ENCODE measurements around the gene IL17RB.

The IL17RB gene

DNA sequence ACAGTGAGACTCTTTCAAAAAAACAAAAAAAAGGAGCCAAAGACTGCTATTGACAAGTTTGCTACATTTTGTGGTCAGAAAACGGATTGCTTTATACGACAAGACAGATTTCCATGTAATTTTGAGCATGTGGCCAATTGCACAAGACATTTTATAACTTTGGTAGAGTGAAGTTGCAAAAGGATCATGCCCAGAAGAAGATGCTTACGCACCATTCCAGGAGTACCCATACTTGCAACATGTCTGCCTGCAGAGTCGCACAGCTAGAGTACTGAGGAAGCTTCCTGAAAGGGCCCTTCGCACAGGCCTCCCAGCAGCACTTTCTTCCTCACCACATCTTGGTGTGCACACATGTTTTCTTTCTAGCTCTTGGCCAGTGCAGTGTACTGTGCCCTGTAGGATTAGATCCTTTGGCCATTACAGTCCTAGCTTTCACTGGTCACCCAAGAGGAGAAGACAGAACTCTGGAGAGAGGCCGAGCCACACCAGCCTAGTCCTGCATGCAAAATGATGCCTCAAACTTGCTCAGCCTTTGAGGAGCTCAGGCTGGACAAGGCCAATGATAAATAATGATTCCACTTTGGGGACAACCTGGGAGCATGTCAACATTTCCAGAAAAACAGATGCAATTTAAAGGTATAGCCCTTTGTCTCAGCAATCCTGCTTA lies 11.8 kb upstream of the IL17RB start:
- Histone ChIP-seq H3K27me3 (no peaks in the 10 kb centered on the region), H3K9ac (no peak overlapping the region), H3K36me3 (no peaks in the 10 kb centered on the region), H4K20me1 (no peaks in the 10 kb centered on the region), H3K9me3 (replicated peaks in 1 of 11) (no peaks in the 10 kb centered on the region), H3K4me1 (peaks cover 0 to 14% (median 0%) of the 10 kb centered on the region in 10 experiments; a peak in 2 of 20 replicates), H3K27ac (no peak overlapping the region), H3K4me3 (no peak overlapping the region), H3K4me2 (no peak overlapping the region)
- TF ChIP-seq Cebpa-rat (IDR thresholded peaks at IDR 0.05): no peak

DNA sequence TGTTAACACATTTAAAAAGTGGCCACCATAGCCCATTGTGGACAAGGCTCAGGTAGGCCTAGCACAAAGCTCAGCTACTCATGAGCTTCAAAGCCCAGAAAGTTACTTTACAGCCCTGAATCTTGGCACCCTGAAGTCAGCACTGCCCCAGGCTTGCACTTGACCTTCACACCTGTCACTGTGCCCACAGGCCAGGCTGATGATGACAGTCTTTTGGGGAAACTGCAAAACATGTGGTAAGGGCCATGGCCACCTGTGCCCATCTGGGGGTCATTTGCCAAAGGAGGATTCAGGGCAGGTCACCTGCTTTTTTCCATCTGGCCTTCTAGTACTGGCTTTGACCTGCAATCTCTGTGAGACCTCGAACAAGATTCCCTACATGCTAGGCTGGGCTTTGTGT lies 11.1 kb upstream of the IL17RB start:
- no peaks in the 10 kb centered on the region for H3K27me3 ChIP-seq
- no peak overlapping the region for H3K27ac ChIP-seq
- no peak overlapping the region for H3K4me3 ChIP-seq
- no peak for TF ChIP-seq Cebpa-rat (IDR thresholded peaks at IDR 0.05)
- H4K20me1 ChIP-seq: no peaks in the 10 kb centered on the region
- no peaks in the 10 kb centered on the region for H3K9me3 ChIP-seq (replicated peaks in 1 of 11)
- H3K4me1 ChIP-seq: peaks cover 0 to 14% (median 0%) of the 10 kb centered on the region in 10 experiments; a peak in 2 of 20 replicates
- H3K36me3 ChIP-seq: no peaks in the 10 kb centered on the region
- no peak overlapping the region for H3K4me2 ChIP-seq
- H3K9ac ChIP-seq: no peak overlapping the region

DNA sequence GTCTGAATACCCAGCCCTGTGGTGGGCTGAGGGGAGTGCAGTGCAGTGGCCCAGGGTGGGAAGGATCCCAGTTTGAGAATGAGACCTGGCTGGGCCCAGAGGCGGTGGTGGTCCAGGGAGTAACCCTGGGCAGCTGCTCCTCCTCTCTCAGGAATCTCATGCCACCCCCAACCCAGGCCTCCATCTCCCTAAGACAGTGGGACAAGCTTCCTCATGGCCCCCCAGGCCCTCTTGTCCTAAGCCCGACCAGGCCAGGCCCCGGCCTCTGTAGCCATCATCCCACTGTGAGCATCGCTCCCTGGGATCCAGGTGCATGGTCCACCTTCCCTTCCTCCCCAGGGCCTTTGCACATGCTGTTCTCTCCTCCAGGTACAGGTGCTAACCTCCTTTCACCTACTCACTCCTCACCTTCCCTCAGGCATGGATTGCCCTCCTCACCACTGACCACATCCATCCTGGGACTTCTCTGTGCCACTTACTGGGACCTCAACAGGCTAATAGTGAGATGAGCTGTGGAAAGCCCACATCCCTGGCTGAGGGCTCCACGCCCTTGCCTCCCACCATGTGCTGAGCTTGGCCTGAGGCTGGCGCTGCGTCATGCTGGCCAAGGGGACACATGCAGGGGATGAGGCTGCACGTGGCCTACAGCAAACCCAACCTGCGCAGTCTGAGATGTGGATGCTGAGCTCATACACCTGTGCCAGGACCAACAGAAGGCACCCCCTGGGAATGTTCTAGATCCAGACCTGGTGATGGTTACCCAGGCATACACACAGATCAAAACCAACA lies 10.1 kb upstream of the IL17RB start:
- Histone ChIP-seq H3K4me1 (peaks cover 0 to 14% (median 0%) of the 10 kb centered on the region in 10 experiments; a peak in 2 of 20 replicates), H4K20me1 (no peaks in the 10 kb centered on the region), H3K4me2 (no peak overlapping the region), H3K4me3 (no peak overlapping the region), H3K9ac (no peak overlapping the region), H3K9me3 (replicated peaks in 1 of 11) (no peaks in the 10 kb centered on the region), H3K27me3 (no peaks in the 10 kb centered on the region), H3K36me3 (no peaks in the 10 kb centered on the region), H3K27ac (no peak overlapping the region)
- TF ChIP-seq Cebpa-rat (IDR thresholded peaks at IDR 0.05): no peak

DNA sequence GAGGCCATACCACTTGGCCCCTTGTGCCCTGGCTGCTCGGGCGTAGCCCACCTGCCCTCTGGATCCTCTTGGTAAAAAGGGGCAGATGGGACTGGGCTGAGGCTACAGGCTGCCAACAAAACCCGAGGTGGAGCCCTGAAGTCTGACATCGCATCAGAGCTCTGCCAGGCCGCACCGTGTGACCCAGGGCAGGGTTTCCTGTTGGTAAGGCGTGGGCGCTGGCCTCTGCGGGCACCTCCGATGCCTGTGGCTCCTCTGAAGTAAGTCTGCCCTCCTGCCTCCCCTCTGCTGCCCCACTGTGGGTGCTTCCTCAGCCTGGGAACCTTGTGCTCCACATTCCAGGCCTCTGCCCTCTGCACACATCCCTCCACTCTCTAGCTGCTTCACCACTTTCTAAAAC lies 9.0 kb upstream of the IL17RB start:
- Histone ChIP-seq H3K4me3 (no peak overlapping the region), H4K20me1 (no peaks in the 10 kb centered on the region), H3K9ac (no peak overlapping the region), H3K9me3 (replicated peaks in 1 of 11) (no peaks in the 10 kb centered on the region), H3K36me3 (no peaks in the 10 kb centered on the region), H3K4me2 (peak overlapping the region in 2 of 11 experiments; percentile 31 to 37; a peak in 3 of 22 replicates), H3K4me1 (peaks cover 0 to 14% (median 0%) of the 10 kb centered on the region in 10 experiments; a peak in 2 of 20 replicates), H3K27me3 (no peaks in the 10 kb centered on the region), H3K27ac (no peak overlapping the region)
- no peak for TF ChIP-seq Cebpa-rat (IDR thresholded peaks at IDR 0.05)

DNA sequence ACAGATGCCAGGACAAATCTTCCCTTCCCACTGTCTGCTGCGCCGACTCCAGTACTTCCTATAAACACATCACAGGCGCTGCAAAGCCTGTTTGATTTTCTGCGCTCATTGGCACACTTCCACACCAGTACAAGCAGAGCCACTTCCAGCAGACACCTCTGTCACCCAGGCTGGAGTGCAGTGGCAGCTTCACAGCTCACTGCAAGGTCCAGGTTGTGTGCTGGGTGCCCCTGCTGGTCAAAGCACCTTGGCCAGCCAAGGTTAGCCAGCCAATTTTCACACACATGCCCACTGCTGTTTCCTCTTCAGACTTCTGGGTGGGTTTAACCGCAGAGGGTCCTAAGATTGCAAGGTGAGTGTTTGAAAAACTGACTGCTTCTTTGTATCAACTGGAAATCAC lies 5.1 kb upstream of the IL17RB start:
- peaks cover 21 to 31% (median 26%) of the 10 kb centered on the region in 11 experiments for H3K27me3 ChIP-seq
- no peak overlapping the region for H3K9ac ChIP-seq
- no peak for TF ChIP-seq Cebpa-rat (IDR thresholded peaks at IDR 0.05)
- no peak overlapping the region for H3K27ac ChIP-seq
- peaks cover 0 to 4% (median 0%) of the 10 kb centered on the region in 11 experiments; a peak in 1 of 22 replicates for H4K20me1 ChIP-seq
- no peaks in the 10 kb centered on the region for H3K36me3 ChIP-seq
- no peak overlapping the region for H3K4me3 ChIP-seq
- H3K4me1 ChIP-seq: peaks cover 0 to 12% (median 5%) of the 10 kb centered on the region in 10 experiments; a peak in 11 of 20 replicates
- no peak overlapping the region for H3K4me2 ChIP-seq
- H3K9me3 ChIP-seq (replicated peaks in 1 of 11): peaks cover 6 to 12% (median 8%) of the 10 kb centered on the region in 11 experiments; a peak in 21 of 22 replicates

DNA sequence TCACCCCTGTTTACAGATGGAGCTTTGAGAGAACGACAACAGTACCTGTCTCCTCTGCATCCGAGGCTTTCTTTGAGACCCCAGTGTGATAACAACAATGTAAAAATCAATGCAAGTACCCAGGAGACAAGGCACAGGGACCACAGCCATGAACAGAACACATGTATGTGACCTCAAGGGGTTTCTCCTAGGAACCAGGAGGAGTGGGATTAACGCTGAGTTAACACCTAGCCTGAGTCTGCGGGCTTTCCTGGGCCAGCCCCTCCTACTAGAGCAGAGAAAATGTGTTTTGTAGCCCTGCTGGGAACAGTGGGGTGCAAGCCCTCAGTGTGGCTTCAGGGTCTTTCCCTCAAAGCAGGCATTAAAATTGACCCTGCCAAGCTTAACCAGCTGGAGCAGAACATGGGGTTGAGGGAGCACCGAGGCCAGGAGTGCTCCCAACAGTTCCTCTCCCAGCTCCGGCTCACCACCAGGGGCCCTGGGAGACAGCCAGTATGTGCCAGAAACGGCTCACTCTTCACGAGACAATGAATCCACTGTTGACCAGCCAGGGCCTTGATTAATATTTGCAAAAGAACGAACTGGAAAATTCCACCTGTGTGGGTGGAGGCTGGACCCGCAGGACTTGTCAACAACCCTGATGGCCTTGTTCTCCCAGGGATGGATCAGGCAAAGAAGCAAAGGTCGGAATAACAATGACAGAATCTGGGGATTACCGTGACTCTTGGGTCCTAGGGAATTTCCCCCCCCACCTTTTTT lies 3.8 kb upstream of the IL17RB start:
- H3K4me3 ChIP-seq: no peak overlapping the region
- TF ChIP-seq Cebpa-rat (IDR thresholded peaks at IDR 0.05): no peak
- no peak overlapping the region for H3K4me2 ChIP-seq
- H3K4me1 ChIP-seq: peaks cover 0 to 12% (median 3%) of the 10 kb centered on the region in 10 experiments; a peak in 9 of 20 replicates
- H3K9me3 ChIP-seq (replicated peaks in 1 of 11): peaks cover 11 to 20% (median 15%) of the 10 kb centered on the region in 11 experiments; a peak in 21 of 22 replicates
- no peaks in the 10 kb centered on the region for H3K36me3 ChIP-seq
- peaks cover 0 to 4% (median 0%) of the 10 kb centered on the region in 11 experiments; a peak in 1 of 22 replicates for H4K20me1 ChIP-seq
- H3K27me3 ChIP-seq: peaks cover 31 to 44% (median 38%) of the 10 kb centered on the region in 11 experiments
- no peak overlapping the region for H3K27ac ChIP-seq
- H3K9ac ChIP-seq: no peak overlapping the region

DNA sequence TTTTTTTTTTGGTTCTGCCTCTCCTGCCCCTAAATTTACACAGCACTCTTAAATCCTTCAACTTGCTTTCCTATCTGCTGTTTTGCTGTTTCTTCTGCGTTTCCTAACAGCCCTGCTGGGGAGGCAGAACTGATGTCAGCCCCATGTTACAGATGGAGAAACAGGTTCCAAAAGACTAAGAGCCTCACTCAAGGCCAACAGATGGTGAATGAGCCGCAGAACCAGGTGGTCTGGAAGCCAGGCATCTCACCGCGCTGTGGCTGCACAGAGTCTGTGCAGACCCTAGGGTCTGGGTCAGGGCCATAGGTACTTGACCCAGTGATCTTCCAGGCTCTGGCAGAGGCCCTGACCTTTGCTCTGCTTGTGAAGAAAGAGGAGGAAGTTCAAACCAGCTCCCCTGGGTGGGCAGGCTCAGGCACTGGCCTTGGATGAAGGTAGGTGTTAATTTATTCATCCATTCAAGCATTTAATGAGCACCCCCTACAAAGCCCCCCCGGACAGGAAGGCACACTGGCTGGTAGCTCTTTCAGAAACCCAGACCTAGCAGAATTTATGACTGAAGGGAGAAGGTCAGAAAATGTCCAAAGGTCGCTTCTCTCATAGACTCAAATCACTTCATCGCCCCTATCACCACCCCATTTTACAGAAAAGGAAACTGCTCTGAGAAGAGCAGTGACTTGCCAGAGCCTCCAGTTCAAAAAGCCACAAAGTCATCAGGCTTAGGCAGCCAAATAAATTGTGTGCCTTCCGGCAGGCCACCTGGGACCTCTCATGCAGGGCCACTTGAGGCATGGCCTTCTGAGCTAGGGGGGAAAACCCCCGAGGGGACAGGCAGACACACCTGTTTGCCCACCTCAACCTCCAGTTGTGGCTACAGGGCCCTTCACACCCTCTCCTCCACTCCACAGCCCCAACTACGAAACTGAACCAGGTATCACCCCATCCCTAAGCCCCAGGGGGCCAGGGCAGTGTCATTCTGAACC lies 2.9 kb upstream of the IL17RB start:
- H3K4me2 ChIP-seq: peak overlapping the region in 7 of 11 experiments; percentile 1 to 40 (median 23); a peak in 11 of 22 replicates
- H4K20me1 ChIP-seq: peaks cover 0 to 4% (median 0%) of the 10 kb centered on the region in 11 experiments; a peak in 1 of 22 replicates
- peaks cover 31 to 48% (median 40%) of the 10 kb centered on the region in 11 experiments for H3K27me3 ChIP-seq
- TF ChIP-seq Cebpa-rat (IDR thresholded peaks at IDR 0.05): no peak
- peaks cover 0 to 12% (median 3%) of the 10 kb centered on the region in 10 experiments; a peak in 9 of 20 replicates for H3K4me1 ChIP-seq
- no peak overlapping the region for H3K27ac ChIP-seq
- no peak overlapping the region for H3K4me3 ChIP-seq
- no peak overlapping the region for H3K9ac ChIP-seq
- H3K36me3 ChIP-seq: no peaks in the 10 kb centered on the region
- H3K9me3 ChIP-seq (replicated peaks in 1 of 11): peaks cover 11 to 20% (median 15%) of the 10 kb centered on the region in 11 experiments; a peak in 21 of 22 replicates

Measured in BLaER1 treated with 17β-estradiol and CSF1 and Interleukin-3, amounts not matched to agents 10 nM and 100 nM (cell line).